COLO668 (cell line): ENCODE measurements around the gene SORBS2.

ENCODE experiments used
- DNase-seq: peaks from one replicate; lab custom pipeline; 2025; ENCODE audit not compliant: unreplicated experiment; lab: John Stamatoyannopoulos, UW

Gene SORBS2

DNA sequence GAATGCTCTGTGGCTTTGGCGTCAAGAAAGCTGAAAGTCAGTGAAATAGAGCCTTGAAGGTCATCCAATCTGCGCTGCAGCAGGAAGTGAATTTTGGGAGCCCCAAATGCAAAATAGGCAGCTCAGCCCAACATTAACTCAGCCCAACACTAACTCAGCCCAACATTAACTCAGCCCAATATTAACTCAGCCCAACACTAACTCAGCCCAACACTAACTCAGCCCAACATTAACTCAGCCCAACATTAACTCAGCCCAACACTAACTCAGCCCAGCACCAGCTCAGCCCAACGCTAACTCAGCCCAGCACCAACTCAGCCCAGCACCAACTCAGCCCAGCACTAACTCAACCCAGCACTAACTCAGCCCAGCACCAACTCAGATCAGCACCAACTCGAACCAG is 71.5 kb downstream of the SORBS2 start:
- DNase-seq = no peak

DNA sequence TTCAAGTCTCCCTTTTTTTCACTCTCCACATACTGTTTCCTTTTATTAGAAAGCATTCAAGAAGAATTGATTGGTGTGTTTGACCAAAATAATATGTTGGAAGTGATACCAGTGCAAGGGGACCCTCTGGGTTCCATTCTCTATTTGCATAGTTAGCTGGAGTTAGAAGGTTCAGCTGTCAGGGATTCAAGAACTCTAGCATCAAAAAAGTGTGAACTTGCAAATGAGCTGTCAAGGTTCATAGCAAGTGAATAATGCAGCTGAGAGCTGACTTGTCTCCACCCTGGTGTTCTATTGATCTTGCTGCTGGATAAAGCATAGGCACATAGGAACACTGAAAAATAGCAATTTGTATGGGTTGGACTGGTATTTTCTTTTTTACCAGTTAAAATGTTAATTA is 73.2 kb downstream of the SORBS2 start:
- DNase-seq = no peak

DNA sequence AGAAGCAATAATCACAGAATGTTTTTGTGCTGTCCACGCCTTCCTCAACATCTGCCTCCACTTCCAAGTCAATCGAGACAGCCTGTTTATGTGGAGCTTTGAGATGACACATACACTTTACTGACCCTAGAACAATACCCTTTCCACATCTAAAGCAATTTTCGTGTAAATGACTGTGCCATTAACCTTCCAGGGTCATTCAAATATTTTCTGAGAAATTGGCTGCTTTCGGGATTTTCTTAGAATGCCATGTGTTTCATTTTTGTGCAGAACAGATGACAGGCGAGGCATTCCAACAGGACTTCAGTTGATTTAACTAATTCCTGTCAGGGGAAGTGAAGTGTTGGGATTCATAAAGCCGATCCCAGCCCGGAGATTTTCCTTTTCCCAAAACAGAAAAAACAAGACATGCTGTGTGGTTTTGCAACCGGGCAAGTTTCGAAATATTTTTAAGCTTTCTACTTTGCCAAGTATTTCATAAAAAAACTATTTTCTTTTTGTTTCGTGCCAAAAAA is 73.9 kb downstream of the SORBS2 start:
- no peak for DNase-seq

DNA sequence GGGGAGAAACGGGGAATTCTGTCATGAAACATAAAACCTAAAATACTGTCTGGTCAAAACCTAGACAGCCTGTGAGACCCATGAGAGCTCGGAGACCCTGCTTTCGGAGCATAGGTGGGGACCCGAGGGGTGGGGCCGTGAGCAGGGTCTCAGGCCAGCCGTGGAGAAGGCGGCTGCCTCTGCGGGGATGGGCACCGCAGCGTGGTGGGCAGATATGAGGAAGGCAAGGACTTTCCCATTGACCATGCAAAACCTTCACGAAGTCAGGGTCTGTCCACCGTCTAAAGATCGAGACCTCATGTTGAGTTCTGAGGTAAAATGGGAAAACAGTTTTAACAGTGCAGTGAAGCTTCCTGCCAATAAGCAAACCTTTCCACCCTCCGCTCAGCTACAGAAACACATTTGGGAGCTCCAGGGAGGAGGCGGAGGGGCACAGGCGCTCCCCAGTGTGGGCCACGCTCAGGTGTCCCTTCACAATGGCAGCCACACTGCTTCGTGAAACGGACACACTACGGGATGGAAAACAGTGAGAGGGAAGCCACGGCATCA is 74.4 kb downstream of the SORBS2 start:
- no peak for DNase-seq

DNA sequence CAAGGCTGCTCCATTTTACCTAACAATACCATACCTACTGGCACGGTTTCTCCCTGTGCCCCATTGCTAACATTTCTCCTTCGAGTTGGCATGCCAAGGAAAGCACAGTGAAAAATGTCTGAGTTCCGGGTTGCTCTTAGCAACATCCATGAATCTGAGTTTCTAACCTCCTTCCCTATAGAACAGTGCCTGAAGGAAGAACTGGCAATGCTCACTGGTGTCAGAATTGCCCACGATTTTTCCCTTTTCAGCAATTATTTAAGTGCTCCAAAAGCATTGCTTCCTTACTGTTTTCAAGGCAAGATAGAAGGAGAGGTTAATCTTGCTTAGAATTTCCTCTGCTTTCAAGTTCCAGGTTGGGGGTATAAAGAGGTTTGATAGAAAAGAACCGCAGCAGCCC is 75.1 kb downstream of the SORBS2 start:
- no peak for DNase-seq

DNA sequence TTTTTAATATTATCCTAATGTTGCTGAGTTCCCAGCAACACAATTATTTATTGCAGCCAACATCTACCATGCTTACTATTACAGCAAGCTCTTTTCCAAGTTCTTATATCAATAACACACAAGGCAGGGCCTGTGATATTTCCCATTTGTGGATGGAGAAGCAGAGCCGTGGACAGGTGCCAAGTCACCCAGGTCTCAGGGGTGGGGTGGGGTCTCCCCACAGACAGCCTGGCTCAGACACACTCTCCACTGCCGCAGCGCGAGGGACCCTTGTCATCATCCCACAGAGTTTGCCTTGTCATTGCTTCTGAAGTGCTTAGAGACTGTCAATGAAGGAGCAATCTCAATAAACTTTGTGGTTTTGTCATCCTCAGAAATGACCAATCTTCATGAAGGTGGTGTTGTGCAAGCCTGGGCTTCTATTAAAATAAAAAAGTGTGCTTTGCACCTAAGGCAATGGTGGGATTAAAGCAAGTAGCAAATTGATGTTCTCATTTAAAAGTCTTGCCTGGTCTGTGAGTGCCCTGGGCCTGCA is 76.1 kb downstream of the SORBS2 start:
- DNase-seq = no peak

DNA sequence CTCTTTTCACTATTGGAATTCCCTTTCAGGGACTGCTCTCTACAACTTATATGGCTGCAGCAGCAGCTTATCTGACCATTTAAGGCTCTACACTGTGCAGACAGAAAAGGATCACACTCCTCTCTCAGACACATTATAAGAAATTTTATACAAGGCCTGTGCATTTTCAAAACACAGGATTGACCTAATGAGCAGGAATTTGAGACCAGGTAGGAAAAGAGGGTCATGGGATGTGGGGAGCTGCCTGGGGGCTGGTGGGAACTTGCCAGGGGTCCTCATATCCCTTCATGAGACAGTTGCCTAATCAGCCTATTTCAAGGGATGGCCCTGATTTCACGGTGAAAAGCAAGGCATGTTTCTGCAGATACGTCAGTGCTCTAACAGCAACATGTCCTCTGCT is 77.1 kb downstream of the SORBS2 start:
- no peak for DNase-seq

DNA sequence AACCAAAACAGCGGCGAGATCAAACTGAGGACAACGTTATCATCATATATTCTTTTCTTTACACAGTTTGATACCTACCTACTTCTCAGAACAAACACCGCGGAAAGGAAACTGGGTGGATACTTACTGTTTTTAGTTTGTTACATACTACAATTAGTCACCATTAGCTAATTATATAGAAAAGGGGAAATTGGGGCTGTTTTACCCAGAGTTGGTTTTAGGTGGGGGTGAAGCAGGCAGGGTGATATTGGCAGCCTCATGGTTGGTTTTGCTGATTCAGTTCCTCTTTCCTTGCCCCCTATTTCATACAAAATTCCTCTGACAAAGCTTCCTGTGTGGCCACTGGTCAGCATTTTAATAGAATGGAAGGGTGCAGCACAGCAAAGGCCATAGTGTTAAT is 77.8 kb downstream of the SORBS2 start:
- DNase-seq = no peak

DNA sequence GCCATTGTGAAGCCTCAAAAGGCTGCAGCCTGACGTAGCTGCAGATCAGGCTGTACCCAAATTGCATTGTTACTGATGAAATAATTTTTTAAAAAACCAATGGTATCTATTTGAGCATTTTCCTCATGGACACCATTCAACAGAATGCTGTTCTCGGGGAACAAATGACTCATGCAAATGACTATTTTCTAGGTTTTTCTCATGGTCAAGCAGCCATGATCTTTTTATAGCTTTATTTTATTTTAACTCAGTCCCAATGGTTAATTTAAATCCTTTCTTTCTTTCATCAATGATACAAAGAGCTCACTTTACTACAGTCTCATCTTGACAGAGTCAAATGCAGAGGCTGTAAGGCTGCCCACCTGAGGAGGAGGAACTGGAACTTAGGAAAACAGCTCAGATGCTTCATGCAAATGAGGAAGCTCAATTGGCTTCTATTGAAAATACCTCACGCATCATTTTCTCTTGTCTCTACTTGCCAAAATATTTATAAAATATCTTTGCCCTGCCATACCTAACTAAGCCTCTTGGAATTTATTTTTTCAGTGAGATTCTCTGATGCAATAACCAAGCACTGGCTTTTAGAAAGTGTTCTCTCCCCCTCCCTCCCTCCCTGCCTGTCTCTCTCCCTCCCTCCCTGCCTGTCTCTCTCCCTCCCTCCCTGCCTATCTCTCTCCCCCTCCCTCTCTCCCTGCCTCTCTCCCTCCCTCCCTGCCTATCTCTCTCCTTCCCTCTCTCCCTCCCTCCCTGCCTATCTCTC is 81.0 kb downstream of the SORBS2 start:
- no peak for DNase-seq

DNA sequence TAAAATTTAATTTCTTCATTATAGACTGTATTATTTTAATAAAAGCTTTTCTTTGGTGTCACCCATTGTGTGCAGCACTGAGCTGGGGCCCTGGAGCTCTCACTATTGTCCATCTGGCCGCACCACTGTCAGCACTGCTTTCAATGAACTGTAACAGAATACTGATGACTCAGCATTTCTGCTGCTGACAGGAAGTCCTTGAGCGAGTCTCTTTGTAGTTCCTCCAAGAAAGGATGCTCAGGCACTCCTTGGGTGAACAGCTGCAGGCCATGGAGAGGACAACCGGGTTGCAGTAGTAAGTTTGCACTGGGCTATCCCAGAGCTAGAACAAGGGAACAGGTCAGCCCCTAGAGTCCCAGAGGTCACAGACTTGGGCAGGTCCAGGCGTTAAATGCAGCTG is 81.6 kb downstream of the SORBS2 start:
- peak; percentile 22 for DNase-seq

DNA sequence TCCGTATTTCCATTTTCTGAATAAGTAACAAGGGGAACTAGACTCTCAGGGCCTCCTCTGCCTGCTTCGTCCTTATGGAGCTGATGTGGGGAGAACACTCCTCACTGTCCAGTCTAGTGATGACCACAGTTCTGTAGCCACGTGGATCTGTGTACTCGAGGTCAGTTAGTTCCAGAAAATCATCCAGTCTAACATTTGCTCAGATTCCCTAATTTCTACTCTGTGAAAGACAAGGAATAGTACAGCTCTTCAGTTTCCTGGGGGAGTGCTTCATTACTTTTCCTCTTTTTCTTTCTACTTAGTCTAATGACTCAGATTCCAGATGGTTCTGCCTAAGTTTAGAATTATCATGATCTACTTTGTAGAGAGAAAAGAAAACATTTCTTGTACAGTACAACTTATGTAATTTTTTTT is 82.6 kb downstream of the SORBS2 start:
- no peak for DNase-seq

DNA sequence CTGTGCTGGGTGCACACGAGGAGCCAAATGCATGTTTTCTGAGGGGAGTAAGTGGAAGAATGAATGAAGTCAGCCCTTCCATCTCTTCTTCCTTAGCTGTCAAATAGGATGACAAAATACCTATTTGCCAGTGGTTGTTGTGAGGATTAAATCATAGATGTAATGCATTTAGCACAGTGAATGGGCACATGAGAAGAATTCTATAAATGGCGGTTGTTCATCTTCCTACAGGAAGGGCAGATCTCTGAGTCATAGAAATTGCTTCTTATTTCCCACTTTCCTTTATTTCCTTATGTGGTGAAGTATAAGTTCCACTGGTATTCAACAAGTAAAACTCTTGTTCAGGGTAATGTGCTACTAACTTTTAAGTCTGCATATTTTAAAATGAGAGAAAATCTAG is 83.1 kb downstream of the SORBS2 start:
- no peak for DNase-seq

DNA sequence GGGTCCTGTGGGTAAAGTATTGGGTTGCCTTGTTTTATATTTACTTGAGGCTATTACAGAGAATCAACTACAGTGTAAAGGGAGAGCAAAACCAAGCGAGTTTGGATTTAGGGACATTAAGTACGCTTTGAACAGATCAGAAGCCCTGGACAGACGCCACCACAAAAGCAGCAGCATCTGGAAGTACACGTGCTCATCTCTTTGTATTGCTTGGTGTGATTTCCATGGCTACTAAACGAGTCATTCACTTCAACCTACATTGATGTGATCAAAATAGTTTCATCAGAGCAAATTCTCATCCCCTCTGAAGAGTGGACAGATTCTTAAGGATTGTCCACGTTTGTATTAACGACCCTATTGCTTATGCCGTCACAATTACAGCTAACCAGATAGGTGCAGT is 85.1 kb downstream of the SORBS2 start:
- DNase-seq = no peak

DNA sequence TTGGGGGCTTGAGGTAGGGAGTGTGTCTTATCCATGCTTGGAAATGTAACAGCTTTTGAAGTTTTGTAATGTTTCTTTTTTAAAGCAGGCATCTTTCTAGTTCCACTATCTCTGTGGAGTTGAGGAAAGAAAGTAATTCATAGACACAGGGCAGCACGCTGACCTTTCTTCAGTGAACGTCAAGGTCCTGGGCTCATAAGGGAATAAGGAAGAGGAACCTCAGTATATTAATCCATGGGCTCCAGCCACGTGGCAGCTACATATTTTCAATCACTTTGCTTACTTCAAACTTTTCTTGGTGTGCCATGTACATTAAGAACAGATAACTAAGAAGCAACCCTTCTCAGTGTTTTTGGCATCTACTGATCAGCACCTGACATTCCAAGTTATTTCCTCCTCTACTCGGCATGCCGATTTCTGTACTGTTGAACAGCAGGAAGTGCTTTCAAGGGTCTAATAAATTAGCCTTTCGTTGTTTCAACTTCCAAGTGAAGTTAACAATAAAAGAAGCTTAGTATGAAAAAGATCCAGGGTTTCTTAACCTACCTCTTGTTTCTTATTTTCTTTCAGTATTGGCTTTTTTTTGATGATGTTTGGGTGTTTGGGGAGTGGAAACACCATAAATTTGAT is 88.2 kb downstream of the SORBS2 start:
- DNase-seq = no peak

DNA sequence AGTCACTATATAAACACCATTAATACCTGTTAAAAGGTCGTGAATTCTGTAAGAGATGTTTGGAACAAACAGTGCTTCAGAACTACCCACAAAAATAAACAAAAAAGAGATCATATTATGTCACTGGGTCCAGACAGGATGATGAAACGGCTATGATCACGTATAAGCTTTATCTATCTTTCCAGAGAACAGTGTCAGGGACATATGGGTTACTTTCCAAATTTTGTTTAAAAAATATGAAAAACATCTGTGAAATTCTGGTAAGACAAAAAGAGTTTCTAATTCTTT is 90.0 kb downstream of the SORBS2 start:
- DNase-seq = no peak

DNA sequence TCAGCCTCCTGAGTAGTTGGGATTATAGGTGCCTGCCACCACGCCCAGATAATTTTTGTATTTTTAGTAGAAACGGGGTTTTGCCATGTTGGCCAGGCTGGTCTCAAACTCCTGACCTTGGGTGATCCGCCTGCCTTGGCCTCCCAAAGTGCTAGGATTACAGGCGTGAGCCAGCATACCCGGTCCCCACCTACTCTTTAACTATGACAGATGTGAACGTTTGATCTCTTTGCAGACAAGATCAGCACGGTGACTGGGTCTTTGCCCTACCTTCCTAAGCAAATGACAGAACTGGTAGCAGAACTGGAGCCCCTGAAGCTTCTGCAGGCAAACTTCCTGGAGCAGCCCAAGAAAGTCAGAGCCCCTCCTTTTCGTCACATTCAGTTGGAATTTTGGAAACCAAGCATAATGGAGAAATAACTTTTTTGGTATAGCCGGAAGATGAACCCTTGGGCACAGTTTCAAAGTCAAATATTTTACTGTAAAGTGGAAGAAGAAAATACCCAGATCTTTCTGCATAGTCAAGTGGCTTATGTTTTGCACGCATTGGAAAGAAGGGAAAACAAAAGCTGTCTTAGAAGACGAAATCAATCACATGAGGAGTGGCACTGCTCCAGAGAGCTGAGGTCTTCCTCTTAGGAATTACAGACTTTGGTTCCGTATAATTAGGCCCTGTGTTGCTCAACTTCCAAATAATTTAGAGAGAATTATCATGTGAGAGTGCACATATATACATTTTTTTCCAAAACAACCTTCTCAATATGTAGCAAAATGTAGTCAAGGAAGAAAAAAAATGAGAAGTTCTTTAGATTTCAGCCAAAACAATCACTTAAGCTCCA is 90.6 kb downstream of the SORBS2 start:
- DNase-seq = no peak

DNA sequence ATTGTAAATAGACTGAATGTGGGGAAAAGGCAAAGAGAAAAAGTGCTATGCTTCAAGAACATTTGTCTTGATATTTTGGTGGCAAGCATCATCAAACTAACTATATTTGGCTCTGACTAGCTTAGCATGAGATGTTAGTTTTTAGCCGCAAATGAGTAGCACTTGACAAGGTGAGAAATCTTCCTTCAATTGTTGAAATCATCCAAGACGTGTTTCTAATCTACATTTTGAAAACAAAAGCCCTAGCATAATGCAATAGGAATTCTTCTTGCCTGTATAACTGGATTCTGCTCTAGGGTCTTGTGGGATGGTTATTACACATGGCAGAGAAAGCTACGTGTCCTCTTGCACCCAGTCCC is 92.5 kb downstream of the SORBS2 start:
- DNase-seq = no peak

DNA sequence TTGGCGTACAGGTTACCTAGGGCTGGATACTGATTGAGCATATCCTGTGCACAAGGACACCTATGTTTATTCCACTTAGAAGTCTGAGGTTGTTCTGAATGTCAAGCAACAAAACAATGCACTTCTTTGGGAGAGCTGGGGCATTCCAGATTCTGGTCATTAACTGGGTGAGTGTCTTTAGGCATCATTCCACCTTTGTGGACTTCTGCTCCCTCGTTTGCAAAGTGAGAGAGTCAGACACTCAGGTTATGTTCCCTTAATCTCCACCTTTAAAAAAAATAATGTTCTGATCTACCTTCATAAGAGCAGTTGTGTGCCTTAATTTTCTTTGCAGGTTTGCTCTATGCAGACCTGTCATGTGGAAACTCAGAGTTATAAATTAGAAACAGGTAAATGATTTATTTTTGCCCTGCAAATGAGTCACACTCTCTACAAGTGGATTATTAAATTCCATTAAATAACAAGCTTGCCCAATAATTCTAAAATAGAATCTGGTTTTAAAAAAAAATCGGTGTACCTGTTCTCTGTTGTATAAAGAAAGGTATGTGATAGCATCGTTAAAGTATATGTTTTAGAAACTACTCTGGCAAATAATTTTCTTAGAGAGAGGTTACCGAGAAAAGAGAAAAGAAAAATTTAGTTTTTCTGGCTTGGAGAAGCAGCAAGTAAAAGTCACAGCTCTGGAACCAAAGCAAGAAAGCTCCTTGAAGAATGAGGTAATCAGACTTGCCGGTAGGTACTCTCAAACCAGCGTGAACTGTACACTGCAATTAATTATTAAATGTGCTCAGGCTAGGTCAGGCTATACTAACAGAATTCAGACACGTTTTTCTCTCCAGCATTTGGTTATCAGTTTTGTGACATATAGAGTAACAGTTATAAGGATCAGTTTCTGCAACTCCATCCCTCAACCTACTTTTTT is 93.2 kb downstream of the SORBS2 start:
- no peak for DNase-seq

DNA sequence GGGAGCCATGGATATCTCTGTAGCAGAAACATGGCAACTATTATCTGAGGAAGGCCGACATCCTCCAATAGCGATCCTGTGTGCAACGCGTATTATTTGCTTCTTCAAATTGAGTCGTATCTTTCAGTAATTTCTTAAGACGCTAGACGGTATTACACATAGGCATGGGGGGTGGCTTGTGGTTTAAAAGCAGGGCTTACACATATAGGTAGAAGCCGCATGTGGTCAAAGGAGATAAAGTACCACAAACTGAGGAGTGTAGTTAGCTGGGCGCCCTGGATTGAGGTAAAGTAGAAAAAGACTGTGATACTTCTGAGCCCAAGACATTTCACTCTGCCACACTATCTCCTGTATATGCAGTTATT is 94.6 kb downstream of the SORBS2 start:
- no peak for DNase-seq

DNA sequence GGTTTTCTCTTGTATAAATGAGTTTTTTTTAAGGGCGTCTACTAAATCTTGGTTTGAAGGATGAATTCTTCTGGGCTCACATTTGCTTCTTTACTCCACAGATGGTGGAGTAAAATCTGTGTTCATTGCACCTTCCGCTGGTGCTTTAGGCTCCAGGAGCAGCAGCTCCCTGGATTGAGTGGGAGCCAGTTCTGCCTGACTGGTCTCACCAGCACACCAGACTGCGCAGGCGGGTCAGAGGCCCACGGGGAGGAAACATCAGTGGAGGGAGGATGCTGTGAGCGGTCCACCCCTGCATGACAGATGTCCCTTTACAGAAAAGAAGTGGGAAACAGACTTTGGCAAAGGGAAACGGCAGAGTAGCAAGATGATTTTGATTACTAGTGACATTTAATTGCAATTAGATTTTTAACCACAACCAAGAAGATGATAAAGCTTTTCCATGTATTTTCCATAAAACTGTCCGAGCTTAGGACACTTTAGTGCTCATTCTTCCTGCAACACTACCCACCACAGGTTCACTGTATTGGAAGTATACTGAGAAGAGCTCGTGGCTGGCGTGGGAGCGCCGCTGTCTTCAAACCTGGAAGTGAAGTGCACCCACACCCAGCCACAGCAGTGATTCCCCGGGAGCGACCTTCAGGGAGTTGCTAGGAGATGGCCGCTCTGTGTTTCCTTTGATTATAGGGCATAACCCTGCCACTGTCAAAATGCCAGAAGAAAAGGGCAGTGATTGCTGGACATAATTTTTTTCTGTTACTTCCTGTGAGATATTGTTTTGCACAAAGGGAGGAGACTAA is 95.2 kb downstream of the SORBS2 start:
- no peak for DNase-seq
